Right atrium auricular region (tissue), 2 donors: Measurements from ENCODE around the gene MARCHF3. TPM values are rescaled to one million over a fixed set of nuclear protein-coding genes. Genes with fewer than 3 reads are reported as not detected.

Experiments
- DNase-seq: peaks from one replicate; pipeline ENCODE4 v3.0.0-alpha.2; 2019; ENCODE audit warnings: low spot score
- H3K27ac ChIP-seq, 2 donors: fragments of 200-600 bp; sonication (generic); 1 replicate in 1 of 2; 2 replicates in 1 of 2; pipeline ENCODE4 v1.5.1; 2016 to 2019
- H3K27me3 ChIP-seq, 2 donors: fragments of 200-600 bp; sonication (generic); one replicate each; pipeline versions ENCODE4 v1.5.1 to v1.6.0; 2017 to 2019
- H3K36me3 ChIP-seq: fragments of 200-600 bp; sonication (generic); one replicate; pipeline ENCODE4 v1.5.1; 2016
- H3K4me1 ChIP-seq, 2 donors: fragments of 200-600 bp; sonication (generic); one replicate each; pipeline versions ENCODE4 v1.5.1 to v1.6.0; 2017 to 2019
- H3K4me3 ChIP-seq, 2 donors: fragments of 200-600 bp; sonication (generic); 1 replicate in 1 of 2; 2 replicates in 1 of 2; pipeline ENCODE4 v1.5.1; 2017 to 2019; ENCODE audit warnings: mild to moderate bottlenecking in 1 of 2, moderate library complexity in 1 of 2
- H3K9me3 ChIP-seq, 2 donors: fragments of 200-600 bp; sonication (generic); one replicate each; pipeline ENCODE4 v1.5.1; 2019
- CTCF ChIP-seq, 2 donors: fragments of 200-600 bp; sonication (generic); IDR thresholded peaks; one replicate each; pipeline ENCODE4 v1.5.1; 2019; ENCODE audit warnings: antibody characterized with exemption in 2 of 2
- total RNA-seq, 2 donors: library from RNA; depleted of rRNA; stranded (reverse); fragments of >200 nt; gene quantifications; one replicate each; pipeline ENCODE4 v1.1.0, GENCODE V29; 2016

Gene MARCHF3
- total RNA-seq, 2 donors from 2014 or later, result 14.5 to 19.7 TPM

- Histone ChIP-seq H3K36me3 (no peaks in the 10 kb centered on the region), H3K4me3 (no peak overlapping the region), H3K4me1 (peaks cover 0 to under 1% of the 10 kb centered on the region in 2 donors), H3K27me3 (no peaks in the 10 kb centered on the region), H3K9me3 (no peaks in the 10 kb centered on the region), H3K27ac (no peak overlapping the region)
- TF ChIP-seq CTCF (IDR thresholded peaks at IDR 0.05), result no peak
- no peak for DNase-seq
These were observed 33.0 kb upstream of the MARCHF3 start for GRCh38 chr5:127063257-127063913.

GRCh38 chr5:127061956-127062355 lies 31.6 kb upstream of the MARCHF3 start:
- TF ChIP-seq CTCF (IDR thresholded peaks at IDR 0.05), result no peak
- H3K9me3 ChIP-seq, result no peaks in the 10 kb centered on the region
- H3K27me3 ChIP-seq, result no peaks in the 10 kb centered on the region
- H3K36me3 ChIP-seq, result no peaks in the 10 kb centered on the region
- no peak for DNase-seq
- no peak overlapping the region for H3K27ac ChIP-seq
- no peaks in the 10 kb centered on the region for H3K4me1 ChIP-seq
- H3K4me3 ChIP-seq, result no peak overlapping the region

GRCh38 chr5:127061537-127061936 lies 31.2 kb upstream of the MARCHF3 start:
- H3K27ac ChIP-seq, result no peak overlapping the region
- no peaks in the 10 kb centered on the region for H3K4me1 ChIP-seq
- H3K36me3 ChIP-seq, result no peaks in the 10 kb centered on the region
- H3K27me3 ChIP-seq, result no peaks in the 10 kb centered on the region
- no peak for TF ChIP-seq CTCF (IDR thresholded peaks at IDR 0.05)
- H3K4me3 ChIP-seq, result no peak overlapping the region
- no peaks in the 10 kb centered on the region for H3K9me3 ChIP-seq
- DNase-seq, result no peak

- DNase-seq, result no peak
These were observed 30.2 kb upstream of the MARCHF3 start for GRCh38 chr5:127060470-127060985.

GRCh38 chr5:127056896-127057295 lies 26.5 kb upstream of the MARCHF3 start:
- Histone ChIP-seq H3K27me3 (no peaks in the 10 kb centered on the region), H3K4me3 (no peak overlapping the region), H3K27ac (no peak overlapping the region), H3K4me1 (no peaks in the 10 kb centered on the region), H3K9me3 (no peaks in the 10 kb centered on the region), H3K36me3 (no peaks in the 10 kb centered on the region)
- no peak for DNase-seq
- no peak for TF ChIP-seq CTCF (IDR thresholded peaks at IDR 0.05)

More at GRCh38 chr5:127060470-127060985, 30.2 kb upstream of the MARCHF3 start:
- H3K27me3 ChIP-seq, result no peaks in the 10 kb centered on the region
- TF ChIP-seq CTCF (IDR thresholded peaks at IDR 0.05), result no peak
- H3K9me3 ChIP-seq, result no peaks in the 10 kb centered on the region
- H3K4me3 ChIP-seq, result no peak overlapping the region
- H3K36me3 ChIP-seq, result no peaks in the 10 kb centered on the region
- no peak overlapping the region for H3K27ac ChIP-seq
- H3K4me1 ChIP-seq, result no peaks in the 10 kb centered on the region
